HTR-8/SVneo (cell line): ENCODE data around the gene YIF1B.

Source experiments
- DNase-seq: peaks from one replicate; pipeline ENCODE4 v3.0.0; 2011; ENCODE audit warnings: low spot score, mixed read lengths; ENCODE audit not compliant: insufficient read length
- FAIRE-seq: peaks from 2 replicates; lab custom pipeline; 2011; peaks lifted over from hg19 to GRCh38; lab: Jason Lieb, UNC

YIF1B gene

GRCh38 chr19:38253788-38254187, 62.0 kb downstream of the YIF1B start:
- DNase-seq (no peak), FAIRE-seq (peak; percentile 57)
